ENCODE results near the gene TGFBR3. TPM values are rescaled to one million over a fixed set of nuclear protein-coding genes. Genes with fewer than 3 reads are reported as not detected.

TGFBR3 gene
- total RNA-seq, 1 experiment from 2014 or later, result 3.1 TPM

GRCh38 chr1:91862120-91862519 lies 23.8 kb downstream of the TGFBR3 start:
- intact Hi-C loops (cut with micrococcal nuclease; ENCODE audit: unreplicated experiment), result no loop called here
- ChIA-PET POLR2A (ENCODE audit: low non-redundant PET) (no interaction called here), CTCF (no interaction called here)

GRCh38 chr1:91857557-91858239 lies 28.3 kb downstream of the TGFBR3 start:
- Histone ChIP-seq H3K27me3 (replicated peaks; ENCODE audit: insufficient read depth, low read depth, low read length, poor library complexity) (no peaks in the 10 kb centered on the region), H3K27ac (ENCODE audit: low read depth, low read length, poor library complexity, severe bottlenecking) (no peak overlapping the region), H3K4me3 (ENCODE audit: low read depth, low read length, poor library complexity, severe bottlenecking) (no peak overlapping the region), H3K9me3 (ENCODE audit: low read depth, low read length, poor library complexity, severe bottlenecking) (no peaks in the 10 kb centered on the region), H3K4me1 (ENCODE audit: insufficient read depth, low read length, poor library complexity, severe bottlenecking) (no peaks in the 10 kb centered on the region), H3K36me3 (ENCODE audit: insufficient read depth, low read length, poor library complexity, severe bottlenecking) (no peaks in the 10 kb centered on the region)
- no peak for DNase-seq (ENCODE audit: low spot score)
- ChIA-PET POLR2A (ENCODE audit: low non-redundant PET) (no interaction called here), CTCF (no interaction called here)
- TF ChIP-seq, protein P1, sequence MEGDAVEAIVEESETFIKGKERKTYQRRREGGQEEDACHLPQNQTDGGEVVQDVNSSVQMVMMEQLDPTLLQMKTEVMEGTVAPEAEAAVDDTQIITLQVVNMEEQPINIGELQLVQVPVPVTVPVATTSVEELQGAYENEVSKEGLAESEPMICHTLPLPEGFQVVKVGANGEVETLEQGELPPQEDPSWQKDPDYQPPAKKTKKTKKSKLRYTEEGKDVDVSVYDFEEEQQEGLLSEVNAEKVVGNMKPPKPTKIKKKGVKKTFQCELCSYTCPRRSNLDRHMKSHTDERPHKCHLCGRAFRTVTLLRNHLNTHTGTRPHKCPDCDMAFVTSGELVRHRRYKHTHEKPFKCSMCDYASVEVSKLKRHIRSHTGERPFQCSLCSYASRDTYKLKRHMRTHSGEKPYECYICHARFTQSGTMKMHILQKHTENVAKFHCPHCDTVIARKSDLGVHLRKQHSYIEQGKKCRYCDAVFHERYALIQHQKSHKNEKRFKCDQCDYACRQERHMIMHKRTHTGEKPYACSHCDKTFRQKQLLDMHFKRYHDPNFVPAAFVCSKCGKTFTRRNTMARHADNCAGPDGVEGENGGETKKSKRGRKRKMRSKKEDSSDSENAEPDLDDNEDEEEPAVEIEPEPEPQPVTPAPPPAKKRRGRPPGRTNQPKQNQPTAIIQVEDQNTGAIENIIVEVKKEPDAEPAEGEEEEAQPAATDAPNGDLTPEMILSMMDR (conservative IDR thresholded peaks at IDR 0.05; ENCODE audit: low read depth, low read length), result no peak
- TF ChIP-seq EZH2 (IDR thresholded peaks at IDR 0.05; ENCODE audit: borderline replicate concordance, low read depth, low read length, poor library complexity, severe bottlenecking), result no peak
- intact Hi-C loops (cut with micrococcal nuclease; ENCODE audit: unreplicated experiment), result no loop called here
- BruUV-seq (replicated peaks), result no TSS peak

More at GRCh38 chr1:91862120-91862519, 23.8 kb downstream of the TGFBR3 start:
- Histone ChIP-seq H3K4me1 (ENCODE audit: insufficient read depth, low read length, poor library complexity, severe bottlenecking) (peaks cover 14% of the 10 kb centered on the region), H3K9me3 (ENCODE audit: low read depth, low read length, poor library complexity, severe bottlenecking) (no peaks in the 10 kb centered on the region), H3K27ac (ENCODE audit: low read depth, low read length, poor library complexity, severe bottlenecking) (no peak overlapping the region), H3K27me3 (replicated peaks; ENCODE audit: insufficient read depth, low read depth, low read length, poor library complexity) (no peaks in the 10 kb centered on the region), H3K4me3 (ENCODE audit: low read depth, low read length, poor library complexity, severe bottlenecking) (no peak overlapping the region), H3K36me3 (ENCODE audit: insufficient read depth, low read length, poor library complexity, severe bottlenecking) (no peaks in the 10 kb centered on the region)
- DNase-seq (ENCODE audit: low spot score), result no peak
- TF ChIP-seq, protein P1 (conservative IDR thresholded peaks at IDR 0.05; ENCODE audit: low read depth, low read length), result no peak
- TF ChIP-seq EZH2 (IDR thresholded peaks at IDR 0.05; ENCODE audit: borderline replicate concordance, low read depth, low read length, poor library complexity, severe bottlenecking), result no peak
- BruUV-seq (replicated peaks), result no TSS peak

GRCh38 chr1:91856996-91857395 lies 29.0 kb downstream of the TGFBR3 start:
- no TSS peak for BruUV-seq (replicated peaks)
- DNase-seq (ENCODE audit: low spot score), result no peak
- H3K27ac ChIP-seq (ENCODE audit: low read depth, low read length, poor library complexity, severe bottlenecking), result no peak overlapping the region
- no peaks in the 10 kb centered on the region for H3K27me3 ChIP-seq (replicated peaks; ENCODE audit: insufficient read depth, low read depth, low read length, poor library complexity)
- H3K4me1 ChIP-seq (ENCODE audit: insufficient read depth, low read length, poor library complexity, severe bottlenecking), result no peaks in the 10 kb centered on the region
- CTCF ChIA-PET, result no interaction called here
- H3K4me3 ChIP-seq (ENCODE audit: low read depth, low read length, poor library complexity, severe bottlenecking), result no peak overlapping the region
- POLR2A ChIA-PET (ENCODE audit: low non-redundant PET), result no interaction called here
- intact Hi-C loops (cut with micrococcal nuclease; ENCODE audit: unreplicated experiment), result no loop called here
- H3K36me3 ChIP-seq (ENCODE audit: insufficient read depth, low read length, poor library complexity, severe bottlenecking), result no peaks in the 10 kb centered on the region
- TF ChIP-seq, protein P1 (conservative IDR thresholded peaks at IDR 0.05; ENCODE audit: low read depth, low read length), result no peak
- no peak for TF ChIP-seq EZH2 (IDR thresholded peaks at IDR 0.05; ENCODE audit: borderline replicate concordance, low read depth, low read length, poor library complexity, severe bottlenecking)
- H3K9me3 ChIP-seq (ENCODE audit: low read depth, low read length, poor library complexity, severe bottlenecking), result no peaks in the 10 kb centered on the region

All from A673 (cell line).